Fibroblast of the conjunctiva (primary cell): ENCODE data around the gene MBNL1.
"Not testable (repeated sequence)": the region's sequence is repeated elsewhere in the genome, so short reads cannot be mapped to it uniquely, and the experiment has no call there.

ENCODE experiments used
- DNase-seq: peaks from one replicate; pipeline ENCODE4 v3.0.0-alpha.2; 2010; ENCODE audit warnings: low read depth

MBNL1 gene

DNA sequence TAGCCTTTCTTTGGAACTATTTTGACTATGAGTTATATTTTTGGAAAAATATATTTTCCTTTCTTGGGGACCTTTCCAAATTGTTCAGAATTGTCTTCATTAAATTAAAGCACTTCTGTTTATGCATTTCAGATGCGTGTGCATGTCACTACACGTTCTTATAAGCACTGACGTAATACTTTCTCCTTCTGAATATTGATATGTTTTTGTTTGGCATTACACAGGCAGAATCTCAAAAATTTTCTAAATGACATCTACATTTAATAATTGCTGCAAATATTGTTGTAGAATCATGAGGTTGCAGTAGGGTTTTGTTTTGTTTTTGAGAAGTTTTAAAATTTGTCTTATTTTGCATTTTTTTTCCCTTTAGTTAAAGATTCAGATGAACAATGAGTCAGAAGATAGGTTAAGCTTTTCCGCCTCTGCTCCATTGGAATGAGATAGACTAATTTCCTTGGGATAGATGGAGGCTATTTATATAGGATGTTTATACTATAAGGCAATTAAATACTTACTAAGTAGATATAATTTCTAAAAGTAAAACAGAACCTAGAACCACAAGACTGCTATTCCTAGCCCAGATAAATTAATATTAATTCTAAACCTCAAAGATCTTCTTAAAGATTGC lies 110.8 kb downstream of the MBNL1 start:
- DNase-seq: no peak

DNA sequence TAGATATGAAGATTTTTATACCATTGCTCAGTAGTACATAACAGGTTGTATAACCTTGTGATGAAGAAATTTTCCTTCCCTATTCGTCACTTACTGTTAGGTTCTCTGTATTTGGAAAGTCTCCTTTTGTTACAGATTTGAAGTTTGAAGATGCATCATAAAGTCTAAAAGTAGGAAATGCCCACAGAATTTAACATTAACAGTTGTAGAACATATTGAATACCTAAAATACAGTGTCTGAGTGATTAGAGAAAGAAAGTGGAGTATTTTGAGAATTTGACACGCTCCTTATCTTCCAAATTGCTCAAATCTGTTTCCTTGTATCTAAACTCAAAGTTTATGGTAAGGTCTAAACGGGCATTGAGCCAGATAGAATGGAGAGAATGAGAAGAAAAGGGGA lies 111.3 kb downstream of the MBNL1 start:
- no peak for DNase-seq

DNA sequence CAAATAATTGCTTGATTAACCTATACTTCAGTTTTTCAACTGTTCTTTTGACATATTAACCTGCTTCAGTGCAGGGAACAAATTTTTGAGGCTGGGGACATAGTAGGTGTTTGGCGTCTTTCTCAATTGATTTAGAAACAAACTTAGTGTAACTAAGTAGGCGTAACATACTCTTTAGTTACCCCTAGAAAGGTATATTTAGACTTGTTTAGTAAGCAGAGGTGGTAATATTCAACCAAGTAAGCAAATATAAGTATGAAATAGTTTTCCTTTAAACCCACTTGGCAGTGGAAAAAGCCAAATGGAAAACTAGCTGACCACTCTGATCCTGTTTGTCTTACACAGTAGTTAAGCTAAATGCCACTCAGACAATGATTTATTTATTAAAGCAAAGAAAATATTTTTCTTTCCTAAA lies 113.2 kb downstream of the MBNL1 start:
- DNase-seq: no peak

DNA sequence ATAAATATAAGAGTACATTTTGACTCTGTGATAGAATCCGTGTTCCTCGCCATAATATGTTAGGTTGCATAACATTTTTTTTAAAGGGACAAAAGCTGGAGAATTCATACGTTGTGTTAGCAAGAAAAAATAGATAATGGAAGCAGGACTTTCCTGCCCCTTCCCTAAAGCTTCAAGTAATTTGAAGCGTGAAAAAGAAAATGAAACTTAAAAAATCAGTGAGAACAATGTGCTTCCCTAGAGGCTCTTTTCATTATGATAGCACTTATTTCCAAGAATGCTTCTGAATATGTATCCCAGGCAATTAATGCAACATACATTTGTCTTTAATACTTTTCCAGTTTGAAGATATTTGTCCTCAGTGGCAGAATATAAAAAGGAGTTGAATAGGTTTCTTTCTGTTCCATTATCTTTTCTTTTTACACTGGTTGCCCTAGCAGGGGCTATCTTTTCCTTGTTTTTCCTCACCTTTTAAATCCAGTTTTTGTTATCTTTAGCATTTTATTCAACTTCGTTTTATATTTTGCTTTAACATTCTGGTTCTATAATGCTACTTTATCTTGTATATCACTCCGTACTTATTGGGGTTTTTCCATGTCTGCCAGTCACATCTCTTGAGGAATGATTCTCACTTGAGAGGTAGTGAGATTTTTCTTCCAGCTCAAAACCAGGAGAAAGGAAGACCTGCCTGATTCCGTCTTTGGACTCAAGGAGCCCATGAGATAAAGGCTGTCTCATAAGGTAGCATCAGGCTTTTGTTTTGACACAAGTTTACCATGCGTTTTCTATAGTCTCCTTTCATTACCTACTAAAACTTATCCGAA lies 113.8 kb downstream of the MBNL1 start:
- no peak for DNase-seq

DNA sequence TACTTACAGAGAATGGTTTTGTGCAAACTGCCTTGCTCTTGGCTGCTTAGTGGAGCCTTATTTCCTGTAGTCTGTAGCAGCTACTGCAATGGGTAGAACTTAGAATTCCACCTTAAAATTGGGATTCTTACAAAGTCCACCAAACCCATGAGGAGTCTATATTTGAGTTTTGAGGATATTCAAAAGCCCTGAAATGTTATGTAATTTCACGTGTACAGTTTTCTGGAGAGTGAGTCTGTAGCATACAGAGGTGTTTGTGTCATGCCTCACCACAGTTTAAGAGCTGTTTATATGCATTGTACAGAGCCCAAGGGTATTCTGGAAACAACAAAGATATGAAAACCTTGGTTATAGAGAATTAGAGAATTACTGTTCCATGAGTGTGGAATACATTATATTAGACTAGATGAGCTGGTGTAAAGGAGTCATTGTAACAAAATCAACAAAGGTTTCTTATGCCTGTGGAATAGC lies 114.4 kb downstream of the MBNL1 start:
- no peak for DNase-seq

DNA sequence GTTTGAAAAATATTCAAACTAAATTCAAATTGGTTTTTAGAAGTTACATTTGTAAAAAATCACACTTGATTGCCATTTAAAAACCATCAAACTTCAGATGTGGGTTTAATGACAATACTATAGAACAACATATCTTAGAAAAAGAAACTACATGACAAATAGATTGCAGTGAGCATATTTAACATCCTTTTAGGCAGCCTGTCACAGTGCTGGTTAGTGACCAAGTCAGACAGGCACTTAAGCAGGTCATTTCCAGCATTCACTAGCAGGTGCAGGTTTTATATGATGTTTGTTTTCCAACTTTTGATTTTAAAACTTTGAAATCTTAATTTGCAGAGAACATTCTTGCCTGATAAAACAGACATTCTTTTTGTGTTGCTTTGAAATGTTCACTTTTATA lies 115.7 kb downstream of the MBNL1 start:
- DNase-seq: no peak

DNA sequence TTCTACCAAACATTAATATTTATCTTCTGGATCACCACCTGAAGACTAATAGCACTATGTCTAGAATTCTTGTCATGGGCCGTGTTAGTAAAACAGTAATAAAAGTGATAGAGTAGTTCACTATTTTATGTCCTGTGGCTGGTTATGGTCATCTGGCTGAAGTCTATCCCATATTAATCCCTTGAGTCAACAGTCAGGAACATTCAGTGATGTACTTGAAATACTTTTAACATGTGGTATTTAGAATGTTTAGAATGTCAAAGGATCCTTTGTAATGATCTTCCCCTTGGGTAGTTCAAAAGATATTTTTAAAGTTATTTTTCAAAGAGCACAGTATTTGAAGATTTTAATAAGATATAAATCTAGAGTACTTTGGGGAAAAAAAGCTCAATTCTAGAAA lies 117.0 kb downstream of the MBNL1 start:
- DNase-seq: peak; percentile 39

DNA sequence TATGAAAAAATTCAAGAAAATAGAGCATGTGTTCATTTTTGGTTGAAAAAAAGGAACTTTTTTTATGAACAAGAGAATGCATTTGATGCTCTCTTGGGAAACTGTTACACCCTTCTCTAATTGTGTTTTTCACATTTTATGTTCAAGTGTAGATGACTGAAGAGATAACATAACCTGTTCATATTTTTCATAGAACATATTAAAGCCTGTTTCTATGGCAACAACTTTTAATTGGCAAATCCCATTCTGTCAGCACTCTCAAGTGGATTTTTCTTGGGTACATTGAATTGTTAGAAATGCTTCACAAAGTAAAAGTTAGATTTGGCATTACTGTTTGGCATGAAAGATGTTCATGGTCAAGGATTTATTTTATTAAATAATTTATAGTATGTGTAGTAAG lies 117.5 kb downstream of the MBNL1 start:
- DNase-seq: no peak

DNA sequence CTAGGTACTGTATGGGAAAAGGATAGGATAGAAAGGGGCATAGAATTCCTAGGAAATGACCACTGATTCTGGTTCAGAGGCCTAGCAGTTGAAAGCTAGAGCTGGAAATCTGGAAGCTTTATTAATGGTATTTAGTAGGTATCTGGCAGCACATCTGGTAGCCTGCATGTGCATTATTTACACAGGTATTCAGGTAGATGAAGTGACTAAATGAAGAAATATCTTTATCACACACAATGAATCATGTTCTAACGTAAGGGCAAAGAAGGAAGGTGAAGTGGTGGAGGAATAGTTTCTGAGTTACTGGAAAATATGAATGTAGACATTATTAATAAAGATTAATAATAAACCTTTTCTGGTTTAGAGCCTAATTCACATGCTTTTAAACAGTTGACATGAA lies 119.9 kb downstream of the MBNL1 start:
- no peak for DNase-seq

DNA sequence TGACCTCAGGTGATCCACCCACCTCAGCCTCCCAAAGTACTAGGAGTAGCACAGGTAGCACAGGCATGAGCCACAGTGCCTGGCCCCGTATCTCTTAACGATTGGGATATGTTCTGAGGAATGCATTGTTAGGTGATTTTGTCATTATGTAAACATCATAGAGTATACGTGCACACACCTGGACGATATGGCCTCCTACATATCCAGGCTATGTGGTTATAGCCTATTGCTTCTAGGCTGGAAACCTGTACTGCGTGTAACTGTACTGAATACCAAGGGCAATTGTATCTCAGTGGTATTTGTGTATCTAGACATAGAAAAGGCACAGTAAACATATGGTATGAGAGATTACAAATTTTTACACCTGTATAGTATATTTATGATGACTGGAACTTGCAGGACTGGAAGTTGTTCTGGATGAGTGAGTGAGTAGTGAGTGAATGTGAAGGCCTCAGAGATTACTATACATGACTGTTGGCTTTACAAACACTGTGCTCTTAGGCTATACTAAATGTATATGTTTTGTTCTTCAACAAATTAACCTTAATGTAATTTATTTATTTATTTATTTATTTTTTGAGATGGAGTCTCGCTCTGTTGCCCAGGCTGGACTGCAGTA lies 120.7 kb downstream of the MBNL1 start:
- DNase-seq: no peak

DNA sequence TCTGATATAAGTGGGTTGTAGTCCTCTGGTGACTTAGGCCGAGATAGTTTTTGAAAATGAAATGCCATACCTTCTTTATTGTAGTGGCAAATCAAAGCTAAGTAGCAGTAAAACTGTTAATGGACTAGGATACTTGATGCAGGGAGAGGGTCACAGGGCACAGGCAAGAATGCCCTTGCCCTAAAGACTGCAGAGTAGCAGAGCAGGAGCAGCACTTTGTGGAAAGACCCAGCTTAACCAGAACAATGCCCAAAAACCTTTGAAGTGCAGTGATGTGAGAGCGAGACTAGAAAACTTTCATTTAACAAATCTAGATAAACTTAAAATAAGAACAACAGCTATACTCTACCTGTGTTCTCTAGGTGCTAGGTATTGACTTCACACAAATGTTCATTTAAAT lies 121.9 kb downstream of the MBNL1 start:
- DNase-seq: no peak

DNA sequence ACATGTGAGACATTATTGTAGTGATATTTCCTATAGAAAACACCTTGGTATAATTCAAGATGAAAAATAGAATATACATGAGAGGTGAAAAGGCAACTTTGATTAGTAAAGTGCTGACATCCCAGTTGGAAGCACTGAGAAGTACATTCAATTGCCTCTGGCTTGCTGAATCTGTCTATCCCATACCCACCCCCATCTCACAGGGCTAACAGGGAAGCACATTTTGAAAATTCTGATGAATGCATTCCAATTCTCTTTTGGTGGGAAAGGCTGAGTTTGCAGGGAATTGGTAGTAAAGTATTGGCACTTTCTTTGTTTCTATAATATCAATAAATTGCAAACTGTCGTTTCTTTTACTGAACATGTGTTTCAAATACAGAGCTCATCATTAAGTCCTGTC lies 122.9 kb downstream of the MBNL1 start:
- DNase-seq: no peak

DNA sequence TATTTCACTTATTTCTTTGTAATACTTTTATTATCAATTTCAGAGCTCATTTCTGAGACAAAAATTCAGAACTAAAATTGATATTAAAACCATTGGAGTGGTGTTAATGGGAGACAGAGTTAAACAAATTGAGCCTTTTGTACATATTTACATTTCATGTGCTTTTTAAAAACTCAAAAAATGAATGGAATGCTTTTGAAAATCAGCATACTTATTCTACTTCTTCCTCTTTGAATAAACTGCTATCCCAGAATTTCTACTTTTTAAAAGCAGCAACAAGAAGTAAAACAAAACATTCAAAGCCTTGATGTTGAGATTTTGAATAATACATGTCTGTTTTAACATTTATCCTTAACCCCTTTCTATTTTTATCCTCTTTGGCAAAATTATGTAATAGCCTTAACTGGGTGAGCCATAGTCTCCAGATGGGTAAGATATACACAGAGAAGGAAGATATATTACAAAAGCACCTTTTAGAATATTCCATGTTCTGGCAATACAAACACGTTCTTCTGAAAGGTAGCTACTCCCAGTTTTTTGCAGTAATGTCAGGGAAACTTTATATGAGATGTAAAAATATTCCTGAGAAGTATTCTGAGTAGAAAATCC lies 123.6 kb downstream of the MBNL1 start:
- DNase-seq: no peak

DNA sequence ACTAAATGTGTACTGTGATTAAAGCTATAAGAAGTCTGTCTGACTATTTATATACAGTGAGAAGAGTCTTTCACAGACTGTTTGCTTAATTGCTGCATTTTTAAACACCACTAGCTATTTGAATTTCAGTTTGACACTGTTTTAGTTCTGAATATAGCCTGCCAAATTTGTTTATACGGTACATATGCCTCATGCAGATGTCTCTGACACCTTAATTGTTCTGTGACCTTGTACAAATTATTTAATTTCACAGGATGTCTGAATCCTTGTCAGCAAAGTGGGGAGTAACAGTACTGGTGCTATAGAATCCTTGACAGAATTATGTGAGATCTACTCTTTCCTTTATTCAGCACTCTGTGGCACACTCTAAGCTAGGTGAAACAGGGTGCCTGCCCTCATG lies 125.5 kb downstream of the MBNL1 start:
- DNase-seq: no peak

DNA sequence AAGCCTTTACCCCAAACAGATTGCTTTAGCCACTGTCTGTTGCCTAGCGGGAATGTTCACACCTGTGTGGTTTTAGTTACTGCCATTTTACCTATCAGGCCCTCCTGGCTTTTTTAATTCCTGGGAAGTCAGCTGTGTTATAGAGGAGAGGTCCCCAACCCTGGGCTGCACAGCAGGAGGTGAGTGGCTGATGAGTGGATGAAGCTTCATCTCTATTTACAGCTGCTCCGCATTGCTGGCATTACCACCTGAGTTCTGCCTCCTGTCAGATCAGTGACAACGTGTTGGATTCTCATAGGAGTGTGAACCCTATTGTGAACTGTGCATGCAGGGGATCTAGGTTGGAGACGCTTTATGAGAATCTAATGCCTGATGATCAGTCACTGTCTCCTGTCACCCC lies 127.0 kb downstream of the MBNL1 start:
- DNase-seq: no peak

DNA sequence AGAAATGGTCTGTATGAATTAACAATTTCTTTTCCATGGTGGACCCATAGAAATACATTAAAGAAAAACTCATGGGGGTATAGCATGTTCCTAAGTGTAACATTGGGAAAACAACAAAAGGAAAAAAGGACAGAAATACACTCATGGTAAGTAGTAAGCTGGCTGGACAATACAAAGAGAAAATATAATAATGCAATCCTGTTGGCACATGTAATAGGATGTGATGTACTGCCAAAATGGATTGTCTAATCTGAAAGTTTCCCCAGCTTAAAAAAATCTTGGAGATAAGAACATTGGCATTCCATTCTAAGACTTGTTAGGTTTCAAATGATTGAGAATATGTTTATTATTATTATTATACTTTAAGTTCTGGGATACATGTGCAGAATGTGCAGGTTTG lies 128.1 kb downstream of the MBNL1 start:
- DNase-seq: peak; percentile 21

DNA sequence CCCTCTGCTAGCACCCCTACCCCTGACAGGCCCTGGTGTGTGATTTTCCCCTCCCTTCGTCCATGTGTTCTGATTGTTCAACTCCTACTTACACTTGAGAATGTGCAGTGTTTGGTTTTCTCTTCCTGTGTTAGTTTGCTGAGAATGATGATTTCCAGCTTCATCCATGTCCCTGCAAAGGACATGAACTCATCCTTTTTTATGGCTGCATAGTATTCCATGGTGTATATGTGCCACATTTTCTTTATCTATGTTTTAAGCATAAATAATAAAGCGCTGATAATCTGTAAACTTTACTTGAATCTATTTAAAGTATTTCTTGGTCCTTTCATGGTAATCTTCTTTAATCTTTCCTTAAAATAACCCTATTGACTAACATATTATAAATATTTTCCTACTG lies 128.6 kb downstream of the MBNL1 start:
- not testable (repeated sequence) for DNase-seq

DNA sequence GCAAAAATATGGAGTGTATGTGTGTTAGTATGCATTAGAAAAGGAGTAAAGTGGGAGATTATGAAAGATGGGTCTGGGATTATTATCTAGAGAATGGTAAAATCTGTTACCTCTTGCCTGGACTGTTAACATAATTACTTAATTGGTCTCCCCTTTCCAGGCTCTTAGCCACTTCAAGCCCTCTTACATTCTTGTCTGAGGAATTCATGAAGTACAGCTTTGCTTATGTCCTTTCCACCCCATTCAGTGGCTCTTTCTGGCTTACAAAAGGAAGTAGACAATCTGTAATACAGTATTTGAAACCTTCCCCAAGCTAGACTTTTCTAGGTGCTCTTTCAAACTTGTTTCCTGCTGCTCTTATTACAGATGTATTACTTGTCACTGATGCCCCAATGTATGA lies 129.8 kb downstream of the MBNL1 start:
- no peak for DNase-seq

DNA sequence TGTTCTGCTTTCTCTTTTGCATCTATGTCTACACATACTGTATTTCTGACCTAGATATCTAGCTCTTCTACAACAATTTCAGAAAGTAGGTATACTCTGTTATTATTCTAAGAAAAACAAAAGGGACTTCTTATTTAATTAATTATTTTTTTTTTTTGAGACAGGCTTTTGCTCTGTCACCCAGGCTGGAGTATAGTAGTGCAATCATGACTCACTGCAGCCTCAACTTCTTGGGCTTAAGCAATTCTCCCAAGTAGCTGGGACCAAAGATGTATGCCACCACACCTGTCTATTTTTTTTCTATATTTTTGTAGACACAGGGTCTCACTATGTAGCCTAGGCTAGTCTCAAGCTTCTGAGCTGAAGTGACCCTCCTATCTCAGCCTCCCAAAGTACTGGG lies 130.6 kb downstream of the MBNL1 start:
- DNase-seq: no peak

DNA sequence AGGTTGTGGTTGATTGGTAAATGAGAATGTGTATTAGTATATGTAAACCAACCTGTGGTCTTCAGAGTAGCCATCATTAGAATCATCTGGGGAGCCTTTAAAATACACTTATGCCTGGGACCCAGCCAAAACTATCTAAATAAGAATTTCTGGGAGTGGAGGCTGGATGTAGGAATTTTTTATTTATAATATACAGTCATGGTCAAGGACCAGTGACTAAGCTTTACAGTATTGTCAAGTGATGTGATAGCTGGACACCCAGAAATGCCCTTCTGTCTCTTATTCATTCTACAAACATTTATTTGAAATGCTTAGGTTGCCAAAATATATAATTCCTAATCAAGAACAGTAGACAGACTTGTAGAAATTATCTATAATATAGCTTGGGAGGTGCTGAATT lies 132.2 kb downstream of the MBNL1 start:
- no peak for DNase-seq

DNA sequence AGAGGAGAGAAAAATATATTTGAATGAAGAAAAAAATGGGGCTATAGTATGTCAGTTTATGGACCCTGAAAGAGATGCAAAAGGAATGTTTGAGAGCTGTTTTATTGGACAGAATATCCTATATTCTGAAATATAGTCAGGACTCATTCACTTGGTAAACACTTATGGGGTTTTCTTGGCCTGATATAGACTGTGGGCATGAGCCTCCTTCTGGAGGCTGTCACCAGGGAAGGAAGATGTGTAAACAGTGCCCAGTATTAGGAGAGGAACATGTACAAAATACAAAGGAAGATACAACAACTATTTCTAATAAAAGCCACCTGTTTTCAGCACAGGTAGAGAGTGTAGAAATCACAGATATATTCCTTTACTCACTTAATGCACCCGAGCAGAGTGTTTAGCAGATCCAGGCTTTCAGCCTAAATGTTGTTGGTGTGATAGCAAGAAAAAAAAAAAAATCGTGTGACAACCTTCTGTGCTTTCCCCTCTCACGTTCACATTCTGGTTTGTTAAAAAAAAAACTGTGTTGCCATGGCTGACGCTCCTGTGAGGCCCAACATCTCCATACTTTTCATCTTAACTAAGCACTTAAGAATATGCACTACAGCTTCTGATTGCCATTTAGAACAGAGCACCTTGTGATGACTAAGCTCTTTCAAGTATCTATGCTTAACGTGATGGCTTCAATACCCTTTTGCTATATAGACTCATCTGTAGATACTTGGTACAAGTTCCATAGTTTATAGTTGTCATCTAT lies 134.1 kb downstream of the MBNL1 start:
- DNase-seq: no peak

DNA sequence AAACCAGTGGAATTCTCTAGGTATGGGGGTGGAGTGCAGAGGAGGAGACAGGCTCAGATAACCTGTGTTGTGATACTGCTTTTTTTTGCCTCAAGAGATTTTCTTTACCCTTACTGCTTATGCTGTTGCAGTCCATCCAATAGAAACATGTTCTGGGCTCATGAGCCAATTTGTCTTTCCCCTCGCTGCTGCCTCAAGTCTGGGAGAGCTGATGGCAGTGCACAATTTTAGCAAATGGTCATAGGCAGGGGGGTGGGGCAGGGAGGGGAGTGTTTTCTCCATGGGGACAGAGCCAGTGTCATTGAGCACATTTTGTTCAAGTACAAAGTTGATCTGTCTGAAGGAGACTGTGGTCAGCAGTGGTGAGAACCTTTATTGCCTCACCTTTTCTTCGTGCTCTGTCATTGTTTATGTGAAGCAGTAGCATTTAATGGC lies 134.9 kb downstream of the MBNL1 start:
- no peak for DNase-seq
